SK-N-SH (cell line): ENCODE data around the gene DPP10.

Experiments used
- CTCF ChIP-seq: fragments of 200-600 bp; sonication (generic); IDR thresholded peaks from 2 replicates; pipeline ENCODE4 v1.6.1; 2017; ENCODE audit warnings: antibody characterized with exemption, mild to moderate bottlenecking, moderate library complexity
- MAX ChIP-seq: IDR thresholded peaks from 2 replicates; pipeline ENCODE4 v1.4.0; 2012; ENCODE audit warnings: low read depth
- POLR2AphosphoS5 ChIP-seq: IDR thresholded peaks from 2 replicates; pipeline ENCODE4 v1.6.1; 2012; ENCODE audit warnings: low read depth, low read length
- REST ChIP-seq: IDR thresholded peaks from 2 replicates; pipeline ENCODE4 v1.6.1; 2012; ENCODE audit warnings: mild to moderate bottlenecking, low read depth, low read length, moderate library complexity
- SMC3 ChIP-seq: IDR thresholded peaks from 2 replicates; pipeline ENCODE4 v1.6.1; 2012; ENCODE audit warnings: low read depth, low read length, improper control_type of control experiment
- USF2 ChIP-seq: fragments of 150-350 bp; IDR thresholded peaks from 2 replicates; pipeline ENCODE4 v1.6.1; 2017; ENCODE audit warnings: antibody characterized with exemption, low read length, low read depth, borderline replicate concordance

GRCh38 chr2:115603285-115603684 is 1160.8 kb downstream of the DPP10 start:
- TF ChIP-seq CTCF (no peak), MAX (no peak), POLR2AphosphoS5 (no peak), USF2 (no peak), REST (no peak), SMC3 (no peak)
